HepG2 (cell line): ENCODE measurements around the gene GPR27. TPM values are rescaled to one million over a fixed set of nuclear protein-coding genes. Genes with fewer than 3 reads are reported as not detected.

Experiments
- ATAC-seq: fragments of 200-7000 bp; cut with Tn5 transposase; 3 replicates; pipeline ENCODE4 v1.9.1; 2020; ENCODE audit warnings: mild to moderate bottlenecking, moderate library complexity
- BruUV-seq: library from RNA; stranded (reverse); fragments of 400-500 nt; replicated peaks from 2 replicates; lab custom pipeline; 2021; lab: Mats Ljungman, UMichigan
- CTCF ChIA-PET: fragments of 300-600 bp; formaldehyde crosslinking; extraction: SDS; loops from one replicate; lab custom pipeline; 2021; ENCODE audit warnings: low total read pairs, inconsistent platforms, low intra/inter-chr PET ratio; lab: Yijun Ruan, JAX
- POLR2A ChIA-PET: fragments of 350-600 bp; sonication (Branson Sonifier 250); formaldehyde crosslinking; loops from one replicate; lab custom pipeline; 2020; ENCODE audit warnings: antibody characterized with exemption, inconsistent platforms; lab: Yijun Ruan, JAX
- DNase-seq: peaks from one replicate; pipeline ENCODE4 v3.0.0-alpha.2; 2015; ENCODE audit warnings: low spot score
- FAIRE-seq: peaks from 3 replicates; lab custom pipeline; 2011; peaks lifted over from hg19 to GRCh38; lab: Jason Lieb, UNC
- H2AFZ ChIP-seq: one replicate; pipeline ENCODE4 v1.6.1; 2011; ENCODE audit warnings: low read length, inconsistent platforms
- H3K27ac ChIP-seq: fragments of 300-600 bp; 3 replicates; pipeline ENCODE4 v1.8.0; 2011; ENCODE audit warnings: mixed run types, mild to moderate bottlenecking, mixed read lengths, low read length, inconsistent platforms; ENCODE audit not compliant: insufficient read depth; ENCODE audit errors: extremely low read length
- H3K27me3 ChIP-seq, 2 experiments: fragments of 200-600 bp in 1 of 2; 2 replicates in 1 of 2; 3 replicates in 1 of 2; pipeline versions ENCODE4 v1.6.0 to v1.8.0; 2011; ENCODE audit warnings: low read length in 2 of 2, mild to moderate bottlenecking in 2 of 2, moderate library complexity in 2 of 2, inconsistent platforms in 1 of 2; ENCODE audit not compliant: insufficient read depth in 2 of 2, control insufficient read depth in 1 of 2
- H3K36me3 ChIP-seq, 2 experiments: fragments of 200-600 bp in 1 of 2; replicated peaks in 1 of 2; 2 replicates in 1 of 2; 3 replicates in 1 of 2; pipeline versions ENCODE4 v1.5.1 to v1.8.0; 2011; ENCODE audit warnings: low read length in 2 of 2, inconsistent platforms in 1 of 2; ENCODE audit not compliant: insufficient read depth in 2 of 2, control insufficient read depth in 1 of 2
- H3K4me1 ChIP-seq: 2 replicates; pipeline ENCODE4 v1.5.1; 2012; ENCODE audit warnings: low read length, inconsistent platforms; ENCODE audit not compliant: insufficient read depth
- H3K4me2 ChIP-seq: 2 replicates; pipeline ENCODE4 v1.6.0; 2011; ENCODE audit warnings: low read depth, low read length, inconsistent platforms
- H3K4me3 ChIP-seq, 3 experiments: fragments of 200-600 bp in 1 of 3; sonication (generic), shearing (Covaris generic) in 1 of 3; replicated peaks in 1 of 3; 2 replicates each; pipeline ENCODE4 v1.5.1; 2011 to 2016; ENCODE audit warnings: low read length in 3 of 3, inconsistent platforms in 2 of 3, low read depth in 2 of 3, mild to moderate bottlenecking in 2 of 3, control low read depth in 1 of 3, mixed read lengths in 1 of 3; ENCODE audit not compliant: insufficient read depth in 1 of 3
- H3K79me2 ChIP-seq: one replicate; pipeline ENCODE4 v1.6.1; 2011; ENCODE audit warnings: low read length, inconsistent platforms; ENCODE audit not compliant: insufficient read depth
- H3K9ac ChIP-seq: 2 replicates; pipeline ENCODE4 v1.6.0; 2011; ENCODE audit warnings: mild to moderate bottlenecking, low read depth, low read length, inconsistent platforms; ENCODE audit not compliant: insufficient read depth
- H3K9me3 ChIP-seq: 2 replicates; pipeline ENCODE4 v1.5.1; 2012; ENCODE audit warnings: mild to moderate bottlenecking, low read length
- H4K20me1 ChIP-seq: 2 replicates; pipeline ENCODE4 v1.6.0; 2011; ENCODE audit warnings: inconsistent platforms, mild to moderate bottlenecking, low read length, moderate library complexity; ENCODE audit not compliant: insufficient read depth
- RXRA ChIP-seq: sonication (generic); formaldehyde crosslinking; IDR thresholded peaks from 2 replicates; pipeline ENCODE4 v1.5.1; 2020; ENCODE audit warnings: missing genetic modification reagents
- SNAPC2 ChIP-seq: sonication (generic); formaldehyde crosslinking; IDR thresholded peaks from 2 replicates; pipeline ENCODE4 v1.8.1; 2022; ENCODE audit warnings: mild to moderate bottlenecking, missing genetic modification reagents
- ZNF317 ChIP-seq: sonication (generic); formaldehyde crosslinking; IDR thresholded peaks from 2 replicates; pipeline ENCODE4 v1.5.0; 2020; ENCODE audit warnings: mild to moderate bottlenecking, missing genetic modification reagents
- ZNF552 ChIP-seq: sonication (generic); formaldehyde crosslinking; IDR thresholded peaks from 2 replicates; pipeline ENCODE4 v1.9.0; 2022; ENCODE audit warnings: missing genetic modification reagents, mild to moderate bottlenecking, borderline replicate concordance
- ZNF557 ChIP-seq: sonication (generic); formaldehyde crosslinking; IDR thresholded peaks from 2 replicates; pipeline ENCODE4 v1.4.0; 2020; ENCODE audit warnings: missing genetic modification reagents
- ZNF564 ChIP-seq: sonication (generic); formaldehyde crosslinking; IDR thresholded peaks from 2 replicates; pipeline ENCODE4 v1.8.1; 2023; ENCODE audit warnings: mild to moderate bottlenecking, missing genetic modification reagents
- ZNF660 ChIP-seq: sonication (generic); formaldehyde crosslinking; IDR thresholded peaks from 2 replicates; pipeline ENCODE4 v1.5.1; 2020; ENCODE audit warnings: mild to moderate bottlenecking, low read depth, missing genetic modification reagents, borderline replicate concordance
- ZSCAN30 ChIP-seq: sonication (generic); formaldehyde crosslinking; IDR thresholded peaks from 2 replicates; pipeline ENCODE4 v1.5.0; 2020; ENCODE audit warnings: mild to moderate bottlenecking, missing genetic modification reagents
- WGBS: methylation state at CpG from one replicate; pipeline ENCODE4 v1.1.6; 2017; ENCODE audit warnings: low lambda C conversion rate; 5-methylcytosine and 5-hydroxymethylcytosine counted together
- in situ Hi-C: cut with HindIII; loops from 2 replicates; pipeline ENCODE4 v1.10.0; 2017; ENCODE audit warnings: low pct_unique_long_range_greater_than_20kb; ENCODE audit not compliant: extremely low pct_ligation_motif_present
- intact Hi-C: fragments of 100-400 bp; cut with micrococcal nuclease; formaldehyde crosslinking; loops from one replicate; pipeline ENCODE4 v1.10.0; 2022; ENCODE audit not compliant: unreplicated experiment
- polyA plus RNA-seq, 8 experiments: library from polyadenylated mRNA; depleted of rRNA in 3 of 8; stranded (reverse) in 7 of 8; unstranded in 1 of 8; fragments of >200 nt; fragmentation: Illumina TruSeq in 4 of 8; extraction: Trizol in 4 of 8; gene quantifications; 2 replicates each; pipeline versions ENCODE4 v1.2.1 to v1.2.3, GENCODE V29; 2011 to 2016; ENCODE audit warnings: low read depth in 4 of 8, missing spikeins in 1 of 8, mixed read lengths in 1 of 8; ENCODE audit not compliant: insufficient read depth in 1 of 8
- total RNA-seq, 5 experiments: library from RNA; depleted of rRNA; stranded (reverse); fragments of >200 nt; fragmentation: Illumina TruSeq; extraction: Trizol; gene quantifications; 2 replicates each; pipeline ENCODE4 v1.2.3, GENCODE V29; 2016; ENCODE audit warnings: low read depth in 1 of 5
- TF ChIP-seq, protein P1 (sequence below): sonication (generic); formaldehyde crosslinking; IDR thresholded peaks from 2 replicates; pipeline ENCODE4 v1.9.0; 2021; ENCODE audit warnings: missing genetic modification reagents, mild to moderate bottlenecking, borderline replicate concordance
- TF ChIP-seq, protein P2 (sequence below): sonication (generic); formaldehyde crosslinking; IDR thresholded peaks from 2 replicates; pipeline ENCODE4 v1.8.0; 2022; ENCODE audit warnings: mild to moderate bottlenecking, missing genetic modification reagents
- TF ChIP-seq, protein P3 (sequence below): sonication (generic); formaldehyde crosslinking; IDR thresholded peaks from 2 replicates; pipeline ENCODE4 v1.9.0; 2021; ENCODE audit warnings: missing genetic modification reagents, mild to moderate bottlenecking, borderline replicate concordance
- TF ChIP-seq, protein P4 (sequence below): sonication (generic); formaldehyde crosslinking; IDR thresholded peaks from 2 replicates; pipeline ENCODE4 v1.9.0; 2021; ENCODE audit warnings: mild to moderate bottlenecking, missing genetic modification reagents
- TF ChIP-seq, protein P5 (sequence below): IDR thresholded peaks from 2 replicates; pipeline ENCODE4 v1.6.1; 2016; ENCODE audit warnings: missing genetic modification reagents, missing compliant biosample characterization

The GPR27 gene
- total and polyA plus RNA-seq, 2 of the 13 experiments (the other 11 are each of a cell fraction or from before 2014, with no cell fraction given) = not detected

DNA sequence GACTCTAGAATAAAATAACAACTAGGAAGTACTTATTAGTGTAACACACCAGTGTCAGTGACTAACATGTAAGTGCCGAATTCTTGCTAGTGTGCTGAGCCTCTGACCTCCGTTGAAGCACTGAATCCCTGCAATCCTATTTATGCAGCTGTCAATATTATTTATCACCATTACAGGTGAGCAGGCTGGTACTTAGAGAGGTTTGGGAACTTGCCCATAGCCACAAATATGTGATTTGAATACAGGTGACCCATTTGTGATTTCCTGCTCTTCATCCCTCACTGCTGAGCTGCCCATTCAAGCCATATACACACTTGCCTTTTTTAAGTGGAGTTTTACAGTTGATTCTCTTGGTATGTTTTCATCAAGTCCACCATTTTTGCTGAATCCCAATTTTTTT is 40.6 kb upstream of the GPR27 start:
- in situ Hi-C loops (loop anchor here (25.0 kb wide), 2 partner anchors 1099 to 1374 kb away; no protein-coding TSS in a partner anchor), intact Hi-C loops (no loop called here)
- Histone ChIP-seq H3K27ac (no peak overlapping the region), H3K4me1 (peaks cover under 1% of the 10 kb centered on the region; the same call in 1 of the 2 replicates), H3K4me3 (no peak overlapping the region), H3K4me2 (no peak overlapping the region), H3K79me2 (no peaks in the 10 kb centered on the region), H3K9me3 (no peaks in the 10 kb centered on the region), H4K20me1 (no peaks in the 10 kb centered on the region), H3K9ac (no peak overlapping the region), H2AFZ (no peak overlapping the region), H3K27me3 (peaks cover 0 to 7% of the 10 kb centered on the region in 2 experiments; a peak in 2 of 5 replicates), H3K36me3 (no peaks in the 10 kb centered on the region)
- DNase-seq = no peak
- POLR2A ChIA-PET = no interaction called here
- CTCF ChIA-PET = no interaction called here
- no peak for FAIRE-seq
- no peak for ATAC-seq
- no TSS peak for BruUV-seq
- WGBS = 8% methylated on average over 2 of the region's 2 CpGs
- no peak for TF ChIP-seq ZSCAN30 (CRISPR knock-in tag)
- no peak for TF ChIP-seq ZNF552 (CRISPR knock-in tag)
- TF ChIP-seq, protein P1, sequence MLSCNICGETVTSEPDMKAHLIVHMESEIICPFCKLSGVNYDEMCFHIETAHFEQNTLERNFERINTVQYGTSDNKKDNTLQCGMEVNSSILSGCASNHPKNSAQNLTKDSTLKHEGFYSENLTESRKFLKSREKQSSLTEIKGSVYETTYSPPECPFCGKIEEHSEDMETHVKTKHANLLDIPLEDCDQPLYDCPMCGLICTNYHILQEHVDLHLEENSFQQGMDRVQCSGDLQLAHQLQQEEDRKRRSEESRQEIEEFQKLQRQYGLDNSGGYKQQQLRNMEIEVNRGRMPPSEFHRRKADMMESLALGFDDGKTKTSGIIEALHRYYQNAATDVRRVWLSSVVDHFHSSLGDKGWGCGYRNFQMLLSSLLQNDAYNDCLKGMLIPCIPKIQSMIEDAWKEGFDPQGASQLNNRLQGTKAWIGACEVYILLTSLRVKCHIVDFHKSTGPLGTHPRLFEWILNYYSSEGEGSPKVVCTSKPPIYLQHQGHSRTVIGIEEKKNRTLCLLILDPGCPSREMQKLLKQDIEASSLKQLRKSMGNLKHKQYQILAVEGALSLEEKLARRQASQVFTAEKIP (CRISPR knock-in tag) = no peak
- no peak for TF ChIP-seq SNAPC2
- TF ChIP-seq, protein P2, sequence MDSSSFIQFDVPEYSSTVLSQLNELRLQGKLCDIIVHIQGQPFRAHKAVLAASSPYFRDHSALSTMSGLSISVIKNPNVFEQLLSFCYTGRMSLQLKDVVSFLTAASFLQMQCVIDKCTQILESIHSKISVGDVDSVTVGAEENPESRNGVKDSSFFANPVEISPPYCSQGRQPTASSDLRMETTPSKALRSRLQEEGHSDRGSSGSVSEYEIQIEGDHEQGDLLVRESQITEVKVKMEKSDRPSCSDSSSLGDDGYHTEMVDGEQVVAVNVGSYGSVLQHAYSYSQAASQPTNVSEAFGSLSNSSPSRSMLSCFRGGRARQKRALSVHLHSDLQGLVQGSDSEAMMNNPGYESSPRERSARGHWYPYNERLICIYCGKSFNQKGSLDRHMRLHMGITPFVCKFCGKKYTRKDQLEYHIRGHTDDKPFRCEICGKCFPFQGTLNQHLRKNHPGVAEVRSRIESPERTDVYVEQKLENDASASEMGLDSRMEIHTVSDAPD (CRISPR knock-in tag) = no peak
- TF ChIP-seq, protein P3, sequence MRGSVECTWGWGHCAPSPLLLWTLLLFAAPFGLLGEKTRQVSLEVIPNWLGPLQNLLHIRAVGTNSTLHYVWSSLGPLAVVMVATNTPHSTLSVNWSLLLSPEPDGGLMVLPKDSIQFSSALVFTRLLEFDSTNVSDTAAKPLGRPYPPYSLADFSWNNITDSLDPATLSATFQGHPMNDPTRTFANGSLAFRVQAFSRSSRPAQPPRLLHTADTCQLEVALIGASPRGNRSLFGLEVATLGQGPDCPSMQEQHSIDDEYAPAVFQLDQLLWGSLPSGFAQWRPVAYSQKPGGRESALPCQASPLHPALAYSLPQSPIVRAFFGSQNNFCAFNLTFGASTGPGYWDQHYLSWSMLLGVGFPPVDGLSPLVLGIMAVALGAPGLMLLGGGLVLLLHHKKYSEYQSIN (CRISPR knock-in tag) = no peak
- no peak for TF ChIP-seq ZNF557 (CRISPR knock-in tag)
- TF ChIP-seq, protein P4, sequence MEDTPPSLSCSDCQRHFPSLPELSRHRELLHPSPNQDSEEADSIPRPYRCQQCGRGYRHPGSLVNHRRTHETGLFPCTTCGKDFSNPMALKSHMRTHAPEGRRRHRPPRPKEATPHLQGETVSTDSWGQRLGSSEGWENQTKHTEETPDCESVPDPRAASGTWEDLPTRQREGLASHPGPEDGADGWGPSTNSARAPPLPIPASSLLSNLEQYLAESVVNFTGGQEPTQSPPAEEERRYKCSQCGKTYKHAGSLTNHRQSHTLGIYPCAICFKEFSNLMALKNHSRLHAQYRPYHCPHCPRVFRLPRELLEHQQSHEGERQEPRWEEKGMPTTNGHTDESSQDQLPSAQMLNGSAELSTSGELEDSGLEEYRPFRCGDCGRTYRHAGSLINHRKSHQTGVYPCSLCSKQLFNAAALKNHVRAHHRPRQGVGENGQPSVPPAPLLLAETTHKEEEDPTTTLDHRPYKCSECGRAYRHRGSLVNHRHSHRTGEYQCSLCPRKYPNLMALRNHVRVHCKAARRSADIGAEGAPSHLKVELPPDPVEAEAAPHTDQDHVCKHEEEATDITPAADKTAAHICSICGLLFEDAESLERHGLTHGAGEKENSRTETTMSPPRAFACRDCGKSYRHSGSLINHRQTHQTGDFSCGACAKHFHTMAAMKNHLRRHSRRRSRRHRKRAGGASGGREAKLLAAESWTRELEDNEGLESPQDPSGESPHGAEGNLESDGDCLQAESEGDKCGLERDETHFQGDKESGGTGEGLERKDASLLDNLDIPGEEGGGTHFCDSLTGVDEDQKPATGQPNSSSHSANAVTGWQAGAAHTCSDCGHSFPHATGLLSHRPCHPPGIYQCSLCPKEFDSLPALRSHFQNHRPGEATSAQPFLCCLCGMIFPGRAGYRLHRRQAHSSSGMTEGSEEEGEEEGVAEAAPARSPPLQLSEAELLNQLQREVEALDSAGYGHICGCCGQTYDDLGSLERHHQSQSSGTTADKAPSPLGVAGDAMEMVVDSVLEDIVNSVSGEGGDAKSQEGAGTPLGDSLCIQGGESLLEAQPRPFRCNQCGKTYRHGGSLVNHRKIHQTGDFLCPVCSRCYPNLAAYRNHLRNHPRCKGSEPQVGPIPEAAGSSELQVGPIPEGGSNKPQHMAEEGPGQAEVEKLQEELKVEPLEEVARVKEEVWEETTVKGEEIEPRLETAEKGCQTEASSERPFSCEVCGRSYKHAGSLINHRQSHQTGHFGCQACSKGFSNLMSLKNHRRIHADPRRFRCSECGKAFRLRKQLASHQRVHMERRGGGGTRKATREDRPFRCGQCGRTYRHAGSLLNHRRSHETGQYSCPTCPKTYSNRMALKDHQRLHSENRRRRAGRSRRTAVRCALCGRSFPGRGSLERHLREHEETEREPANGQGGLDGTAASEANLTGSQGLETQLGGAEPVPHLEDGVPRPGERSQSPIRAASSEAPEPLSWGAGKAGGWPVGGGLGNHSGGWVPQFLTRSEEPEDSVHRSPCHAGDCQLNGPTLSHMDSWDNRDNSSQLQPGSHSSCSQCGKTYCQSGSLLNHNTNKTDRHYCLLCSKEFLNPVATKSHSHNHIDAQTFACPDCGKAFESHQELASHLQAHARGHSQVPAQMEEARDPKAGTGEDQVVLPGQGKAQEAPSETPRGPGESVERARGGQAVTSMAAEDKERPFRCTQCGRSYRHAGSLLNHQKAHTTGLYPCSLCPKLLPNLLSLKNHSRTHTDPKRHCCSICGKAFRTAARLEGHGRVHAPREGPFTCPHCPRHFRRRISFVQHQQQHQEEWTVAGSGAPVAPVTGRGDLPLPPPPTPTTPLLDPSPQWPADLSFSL = no peak
- no peak for TF ChIP-seq ZNF660 (CRISPR knock-in tag)
- no peak for TF ChIP-seq ZNF317 (CRISPR knock-in tag)
- TF ChIP-seq RXRA = no peak
- TF ChIP-seq, protein P5, sequence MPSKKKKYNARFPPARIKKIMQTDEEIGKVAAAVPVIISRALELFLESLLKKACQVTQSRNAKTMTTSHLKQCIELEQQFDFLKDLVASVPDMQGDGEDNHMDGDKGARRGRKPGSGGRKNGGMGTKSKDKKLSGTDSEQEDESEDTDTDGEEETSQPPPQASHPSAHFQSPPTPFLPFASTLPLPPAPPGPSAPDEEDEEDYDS (CRISPR knock-in tag) = no peak
- TF ChIP-seq ZNF564 (CRISPR knock-in tag) = no peak
